Chondrocyte (in vitro differentiated cells): ENCODE results near the gene CX3CR1. TPM values are rescaled to one million over a fixed set of nuclear protein-coding genes. Genes with fewer than 3 reads are reported as not detected.
"Not testable (repeated sequence)": the region's sequence is repeated elsewhere in the genome, so short reads cannot be mapped to it uniquely, and the experiment has no call there.

Experiments used
- DNase-seq: peaks from one replicate; pipeline ENCODE4 v3.0.0; 2021; ENCODE audit warnings: mixed read lengths, low spot score
- H3K27ac Mint-ChIP-seq: one replicate; pipeline ENCODE4 v1.8.0; 2021; ENCODE audit warnings: mild to moderate bottlenecking, moderate library complexity, mixed read lengths; ENCODE audit not compliant: unreplicated experiment
- H3K27me3 Mint-ChIP-seq: 2 replicates; pipeline ENCODE4 v1.8.0; 2021; ENCODE audit warnings: low read depth, mixed read lengths
- H3K36me3 Mint-ChIP-seq: 2 replicates; pipeline ENCODE4 v1.8.0; 2021; ENCODE audit warnings: low read depth, mixed read lengths
- H3K4me1 Mint-ChIP-seq: 2 replicates; pipeline ENCODE4 v1.8.0; 2021; ENCODE audit warnings: low read depth, mild to moderate bottlenecking, mixed read lengths
- H3K4me3 Mint-ChIP-seq: one replicate; pipeline ENCODE4 v1.8.0; 2021; ENCODE audit warnings: mild to moderate bottlenecking, moderate library complexity, mixed read lengths; ENCODE audit not compliant: unreplicated experiment
- H3K9me3 Mint-ChIP-seq: 2 replicates; pipeline ENCODE4 v1.8.0; 2021; ENCODE audit warnings: low read depth, mixed read lengths
- CTCF ChIP-seq: fragments of 200-600 bp; sonication (generic); IDR thresholded peaks from 2 replicates; pipeline ENCODE4 v1.5.0; 2021; ENCODE audit warnings: antibody characterized with exemption, mild to moderate bottlenecking, moderate library complexity
- total RNA-seq: library from RNA; stranded (reverse); gene quantifications from 3 replicates; pipeline ENCODE4 v1.2.1, GENCODE V29; 2021

Gene CX3CR1
- total RNA-seq, 1 donor from 2014 or later = 0.12 TPM

DNA sequence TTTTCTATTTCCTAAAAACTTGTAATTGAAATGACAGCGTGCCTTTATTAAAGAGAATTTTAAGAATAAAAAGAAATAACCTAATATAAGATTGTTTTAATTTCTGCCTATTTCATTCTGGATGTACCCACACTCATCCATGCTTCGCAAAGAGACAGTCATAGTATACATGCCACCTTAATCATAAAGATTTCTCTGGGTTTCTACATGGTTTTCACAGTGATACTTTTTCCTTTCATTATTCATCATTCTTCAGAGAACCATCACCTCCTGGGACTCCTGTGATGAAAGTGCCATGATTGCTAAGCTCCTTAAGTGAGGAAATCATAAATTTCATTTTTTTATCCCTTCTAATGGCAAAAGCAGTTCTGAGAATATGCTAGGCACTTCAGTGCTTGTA, 45.4 kb upstream of the CX3CR1 start:
- H3K9me3 Mint-ChIP-seq = no peaks in the 10 kb centered on the region
- H3K4me1 Mint-ChIP-seq = no peaks in the 10 kb centered on the region
- no peaks in the 10 kb centered on the region for H3K36me3 Mint-ChIP-seq
- no peak overlapping the region for H3K27ac Mint-ChIP-seq
- peaks cover 10% of the 10 kb centered on the region for H3K27me3 Mint-ChIP-seq
- H3K4me3 Mint-ChIP-seq = no peak overlapping the region
- no peak for DNase-seq
- no peak for TF ChIP-seq CTCF

DNA sequence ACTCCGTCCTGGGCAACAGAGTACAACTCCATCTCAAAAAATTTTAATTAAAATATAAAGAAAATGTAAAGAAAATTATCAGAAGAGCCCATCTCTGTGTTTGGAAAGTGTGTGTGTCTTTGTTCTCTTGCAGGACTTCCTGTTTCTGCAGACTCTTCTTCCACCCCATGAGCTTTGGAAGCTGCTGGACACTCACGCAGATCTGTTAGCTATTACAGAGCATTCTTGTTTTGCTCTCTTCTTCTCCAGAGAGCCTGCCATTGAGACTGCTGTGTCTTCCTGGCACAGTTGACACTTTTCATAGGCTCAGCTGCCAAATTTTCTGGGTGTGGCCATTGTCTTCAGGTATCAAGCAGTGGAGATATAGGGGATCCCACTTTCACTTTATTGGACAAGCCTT, 43.7 kb upstream of the CX3CR1 start:
- Mint-ChIP-seq H3K27ac (no peak overlapping the region), H3K9me3 (peaks cover 3% of the 10 kb centered on the region), H3K4me3 (no peak overlapping the region), H3K36me3 (peaks cover 2% of the 10 kb centered on the region), H3K27me3 (peaks cover 16% of the 10 kb centered on the region), H3K4me1 (no peaks in the 10 kb centered on the region)
- no peak for TF ChIP-seq CTCF
- DNase-seq = no peak

DNA sequence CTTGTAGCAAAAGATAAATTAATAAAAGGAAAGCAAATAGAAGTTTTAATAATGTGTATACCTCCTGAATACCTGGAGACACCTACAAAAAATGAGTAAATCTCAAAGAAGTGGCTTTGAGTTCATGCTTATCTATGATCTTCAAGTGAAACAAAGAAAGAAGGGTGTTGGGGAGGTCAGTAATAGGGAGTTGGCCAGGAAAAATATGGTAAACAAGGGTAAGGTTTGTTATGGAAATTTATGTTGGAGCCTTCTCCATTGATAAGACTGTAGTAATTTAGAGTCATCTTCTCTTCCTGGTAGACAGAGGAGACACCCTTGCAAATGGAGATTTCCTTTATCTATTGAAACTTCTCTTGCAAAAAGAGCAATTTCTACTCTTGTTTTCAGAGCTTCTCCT, 43.1 kb upstream of the CX3CR1 start:
- Mint-ChIP-seq H3K27ac (no peak overlapping the region), H3K36me3 (peaks cover 2% of the 10 kb centered on the region), H3K9me3 (peaks cover 3% of the 10 kb centered on the region), H3K4me3 (no peak overlapping the region), H3K4me1 (no peaks in the 10 kb centered on the region), H3K27me3 (peaks cover 18% of the 10 kb centered on the region)
- no peak for TF ChIP-seq CTCF
- no peak for DNase-seq

DNA sequence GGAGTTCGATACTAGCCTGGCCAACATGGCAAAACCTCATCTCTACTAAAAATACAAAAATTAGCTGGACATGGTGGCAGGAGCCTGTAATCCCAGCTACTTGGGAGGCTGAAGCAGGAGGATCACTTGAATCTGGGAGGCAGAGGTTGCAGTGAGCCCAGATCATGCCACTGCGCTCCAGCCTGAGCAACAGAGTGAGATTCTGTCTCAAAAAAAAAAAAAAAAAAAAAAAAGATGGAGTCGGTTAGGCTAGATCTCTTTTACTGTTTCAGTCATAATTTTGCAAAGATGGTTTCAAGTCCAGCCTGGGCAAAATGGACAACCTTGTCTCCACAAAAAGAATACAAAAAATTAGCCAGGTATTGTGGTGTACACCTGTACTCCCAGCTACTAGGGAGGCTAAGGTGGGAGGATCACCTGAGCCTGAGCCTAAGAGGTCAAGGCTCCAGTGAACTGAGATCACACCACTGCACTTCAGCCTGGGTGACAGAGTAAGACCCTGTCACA, 42.4 kb upstream of the CX3CR1 start:
- H3K4me1 Mint-ChIP-seq = not testable (repeated sequence)

GRCh38 chr3:39321574-39321983, 41.7 kb upstream of the CX3CR1 start:
- not testable (repeated sequence) for H3K27ac Mint-ChIP-seq, H3K4me1 Mint-ChIP-seq, DNase-seq, H3K36me3 Mint-ChIP-seq, H3K4me3 Mint-ChIP-seq, H3K9me3 Mint-ChIP-seq
- H3K27me3 Mint-ChIP-seq = peaks cover 14% of the 10 kb centered on the region

More for the DNA sequence above, 42.4 kb upstream of the CX3CR1 start:
- H3K9me3 Mint-ChIP-seq, H3K36me3 Mint-ChIP-seq, H3K27ac Mint-ChIP-seq, DNase-seq, H3K4me3 Mint-ChIP-seq: not testable (repeated sequence)
- H3K27me3 Mint-ChIP-seq = peaks cover 17% of the 10 kb centered on the region

DNA sequence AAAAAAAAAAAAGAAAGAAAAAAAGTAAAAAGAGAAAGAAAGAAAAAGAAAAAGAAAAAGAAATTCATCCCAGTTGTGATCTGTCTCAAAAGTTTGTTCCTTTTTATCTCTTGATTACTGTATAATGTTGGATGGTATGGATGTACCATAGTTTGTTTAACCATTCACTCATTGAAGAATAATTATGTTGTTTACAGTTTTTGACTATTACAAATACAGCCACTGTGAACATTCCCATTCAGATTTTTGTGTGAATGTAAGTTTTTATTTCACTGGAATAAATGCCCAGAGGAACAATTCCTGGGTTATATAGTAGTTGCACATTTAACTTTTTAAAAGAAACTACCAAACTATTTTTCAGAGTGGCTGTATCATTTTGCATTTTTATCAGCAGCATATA, 39.4 kb upstream of the CX3CR1 start:
- H3K4me3 Mint-ChIP-seq = no peak overlapping the region
- H3K4me1 Mint-ChIP-seq = no peaks in the 10 kb centered on the region
- H3K9me3 Mint-ChIP-seq = peaks cover 17% of the 10 kb centered on the region
- no peak for DNase-seq
- no peak overlapping the region for H3K27ac Mint-ChIP-seq
- peaks cover 12% of the 10 kb centered on the region for H3K27me3 Mint-ChIP-seq
- TF ChIP-seq CTCF = no peak
- peaks cover 5% of the 10 kb centered on the region for H3K36me3 Mint-ChIP-seq
